ENCODE data around the gene CDC73. TPM values are rescaled to one million over a fixed set of nuclear protein-coding genes. Genes with fewer than 3 reads are reported as not detected.

Gene CDC73
- total and polyA plus RNA-seq, 2 donors from 2014 or later: 11.4 to 73.1 TPM

- H3K4me3 ChIP-seq (ENCODE audit: low read length in 3 of 3): no peak overlapping the region
- no peaks in the 10 kb centered on the region for H3K4me1 ChIP-seq (ENCODE audit: control insufficient read depth in 2 of 3, insufficient read depth in 2 of 3, low read depth in 1 of 3, low read length in 3 of 3)
- DNase-seq (no peak), FAIRE-seq (no peak)
- peaks cover 0 to 1% (median 0%) of the 10 kb centered on the region in 3 donors for H3K9me3 ChIP-seq (ENCODE audit: control insufficient read depth in 2 of 3, insufficient read depth in 1 of 3, low read length in 3 of 3)
- H3K36me3 ChIP-seq (ENCODE audit: control insufficient read depth in 2 of 3, insufficient read depth in 3 of 3, low read length in 3 of 3): no peaks in the 10 kb centered on the region
- no peaks in the 10 kb centered on the region for H3K27me3 ChIP-seq (ENCODE audit: control insufficient read depth, insufficient read depth, low read length)
- no peak overlapping the region for H3K27ac ChIP-seq (ENCODE audit: low read depth in 2 of 2, low read length in 2 of 2)
- TF ChIP-seq CTCF (IDR thresholded peaks at IDR 0.05; ENCODE audit: borderline replicate concordance, extremely low read depth, insufficient read depth): no peak
- intact Hi-C loops (cut with DNase I): no loop called here
- H3K9ac ChIP-seq (ENCODE audit: low read length in 3 of 3): no peak overlapping the region
Observed at GRCh38 chr1:193176113-193176512, 54.3 kb downstream of the CDC73 start.

GRCh38 chr1:193176788-193177187, 55.0 kb downstream of the CDC73 start:
- intact Hi-C loops (cut with DNase I): no loop called here
- no peak overlapping the region for H3K9ac ChIP-seq (ENCODE audit: low read length in 3 of 3)
- no peaks in the 10 kb centered on the region for H3K36me3 ChIP-seq (ENCODE audit: control insufficient read depth in 2 of 3, insufficient read depth in 3 of 3, low read length in 3 of 3)
- no peaks in the 10 kb centered on the region for H3K27me3 ChIP-seq (ENCODE audit: control insufficient read depth, insufficient read depth, low read length)
- H3K4me3 ChIP-seq (ENCODE audit: low read length in 3 of 3): no peak overlapping the region
- DNase-seq (no peak), FAIRE-seq (no peak)
- peaks cover 0 to 1% (median 0%) of the 10 kb centered on the region in 3 donors for H3K9me3 ChIP-seq (ENCODE audit: control insufficient read depth in 2 of 3, insufficient read depth in 1 of 3, low read length in 3 of 3)
- TF ChIP-seq CTCF (IDR thresholded peaks at IDR 0.05; ENCODE audit: borderline replicate concordance, extremely low read depth, insufficient read depth): no peak
- no peak overlapping the region for H3K27ac ChIP-seq (ENCODE audit: low read depth in 2 of 2, low read length in 2 of 2)
- H3K4me1 ChIP-seq (ENCODE audit: control insufficient read depth in 2 of 3, insufficient read depth in 2 of 3, low read depth in 1 of 3, low read length in 3 of 3): no peaks in the 10 kb centered on the region

- Histone ChIP-seq H3K9ac (ENCODE audit: low read length in 3 of 3) (no peak overlapping the region), H3K9me3 (ENCODE audit: control insufficient read depth in 2 of 3, insufficient read depth in 1 of 3, low read length in 3 of 3) (peaks cover 0 to 1% (median 0%) of the 10 kb centered on the region in 3 donors), H3K4me1 (ENCODE audit: control insufficient read depth in 2 of 3, insufficient read depth in 2 of 3, low read depth in 1 of 3, low read length in 3 of 3) (no peaks in the 10 kb centered on the region), H3K4me3 (ENCODE audit: low read length in 3 of 3) (no peak overlapping the region), H3K27ac (ENCODE audit: low read depth in 2 of 2, low read length in 2 of 2) (no peak overlapping the region), H3K36me3 (ENCODE audit: control insufficient read depth in 2 of 3, insufficient read depth in 3 of 3, low read length in 3 of 3) (no peaks in the 10 kb centered on the region), H3K27me3 (ENCODE audit: control insufficient read depth, insufficient read depth, low read length) (no peaks in the 10 kb centered on the region)
- intact Hi-C loops (cut with DNase I): no loop called here
- no peak for DNase-seq
- no peak for FAIRE-seq
- TF ChIP-seq CTCF (IDR thresholded peaks at IDR 0.05; ENCODE audit: borderline replicate concordance, extremely low read depth, insufficient read depth): no peak
Observed at GRCh38 chr1:193179094-193179493, 57.3 kb downstream of the CDC73 start.

GRCh38 chr1:193181536-193181935, 59.7 kb downstream of the CDC73 start:
- FAIRE-seq (no peak), DNase-seq (no peak)
- Histone ChIP-seq H3K9me3 (ENCODE audit: control insufficient read depth in 2 of 3, insufficient read depth in 1 of 3, low read length in 3 of 3) (no peaks in the 10 kb centered on the region), H3K27me3 (ENCODE audit: control insufficient read depth, insufficient read depth, low read length) (no peaks in the 10 kb centered on the region), H3K27ac (ENCODE audit: low read depth in 2 of 2, low read length in 2 of 2) (no peak overlapping the region), H3K36me3 (ENCODE audit: control insufficient read depth in 2 of 3, insufficient read depth in 3 of 3, low read length in 3 of 3) (no peaks in the 10 kb centered on the region), H3K9ac (ENCODE audit: low read length in 3 of 3) (no peak overlapping the region), H3K4me1 (ENCODE audit: control insufficient read depth in 2 of 3, insufficient read depth in 2 of 3, low read depth in 1 of 3, low read length in 3 of 3) (peaks cover 0 to 4% (median 0%) of the 10 kb centered on the region in 3 donors), H3K4me3 (ENCODE audit: low read length in 3 of 3) (no peak overlapping the region)
- TF ChIP-seq CTCF (IDR thresholded peaks at IDR 0.05; ENCODE audit: borderline replicate concordance, extremely low read depth, insufficient read depth): no peak
- intact Hi-C loops (cut with DNase I): no loop called here
